Ovary (tissue), 3 donors: ENCODE data around the gene LAMA2.

ENCODE experiments used
- CTCF ChIP-seq, 3 donors: fragments of 450-650 bp in 2 of 3; fragments of 200-600 bp in 1 of 3; IDR thresholded peaks; one replicate each; pipeline versions ENCODE4 v1.5.1 to v1.8.0; 2016 to 2022; ENCODE audit warnings: antibody characterized with exemption in 3 of 3, mild to moderate bottlenecking in 1 of 3
- EP300 ChIP-seq: sonication (generic); formaldehyde crosslinking; IDR thresholded peaks from one replicate; pipeline ENCODE4 v1.6.1; 2017; ENCODE audit warnings: antibody characterized with exemption
- donor health status: DM: no; HTN: no; CAD: no.

- TF ChIP-seq CTCF (IDR thresholded peaks at IDR 0.05): no peak
- no peak for TF ChIP-seq EP300
These were observed 624.3 kb downstream of the LAMA2 start for GRCh38 chr6:129507059-129507807.
